ENCODE measurements around the gene AHSP.

DNA sequence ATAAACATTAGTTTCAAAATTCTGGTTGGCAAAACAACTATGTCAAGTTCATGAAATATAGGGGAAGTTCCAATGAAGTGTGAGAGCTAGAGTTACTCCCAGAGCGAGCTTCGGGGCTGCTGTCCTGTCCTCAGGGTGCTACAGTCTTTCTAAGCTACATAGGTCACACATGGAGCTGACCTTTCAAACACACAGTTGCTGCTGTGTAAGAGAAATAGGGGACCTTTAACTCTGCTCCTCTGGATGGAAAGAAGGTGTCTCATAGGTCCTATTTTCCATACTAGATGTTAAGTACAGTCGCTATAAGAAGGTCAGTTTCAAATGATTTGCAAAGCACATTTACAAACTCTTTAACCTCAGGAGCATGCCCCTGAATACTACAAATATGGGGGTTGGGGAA is 6.3 kb upstream of the AHSP start:
- TF ChIP-seq, protein P1, sequence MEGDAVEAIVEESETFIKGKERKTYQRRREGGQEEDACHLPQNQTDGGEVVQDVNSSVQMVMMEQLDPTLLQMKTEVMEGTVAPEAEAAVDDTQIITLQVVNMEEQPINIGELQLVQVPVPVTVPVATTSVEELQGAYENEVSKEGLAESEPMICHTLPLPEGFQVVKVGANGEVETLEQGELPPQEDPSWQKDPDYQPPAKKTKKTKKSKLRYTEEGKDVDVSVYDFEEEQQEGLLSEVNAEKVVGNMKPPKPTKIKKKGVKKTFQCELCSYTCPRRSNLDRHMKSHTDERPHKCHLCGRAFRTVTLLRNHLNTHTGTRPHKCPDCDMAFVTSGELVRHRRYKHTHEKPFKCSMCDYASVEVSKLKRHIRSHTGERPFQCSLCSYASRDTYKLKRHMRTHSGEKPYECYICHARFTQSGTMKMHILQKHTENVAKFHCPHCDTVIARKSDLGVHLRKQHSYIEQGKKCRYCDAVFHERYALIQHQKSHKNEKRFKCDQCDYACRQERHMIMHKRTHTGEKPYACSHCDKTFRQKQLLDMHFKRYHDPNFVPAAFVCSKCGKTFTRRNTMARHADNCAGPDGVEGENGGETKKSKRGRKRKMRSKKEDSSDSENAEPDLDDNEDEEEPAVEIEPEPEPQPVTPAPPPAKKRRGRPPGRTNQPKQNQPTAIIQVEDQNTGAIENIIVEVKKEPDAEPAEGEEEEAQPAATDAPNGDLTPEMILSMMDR (IDR thresholded peaks at IDR 0.05; ENCODE audit: low read depth, low read length) = no peak
- no peak for TF ChIP-seq EZH2phosphoT487 (IDR thresholded peaks at IDR 0.05; ENCODE audit: low read depth)
